GM10248 (cell line): ENCODE results near the gene SLC47A2.

ENCODE experiments used
- CTCF ChIA-PET: fragments of 300-600 bp; sonication (Branson Sonifier 250); formaldehyde crosslinking; extraction: SDS; loops from one replicate; lab custom pipeline; 2021; ENCODE audit warnings: antibody characterized with exemption; lab: Yijun Ruan, JAX
- POLR2A ChIA-PET: fragments of 350-650 bp; sonication (Branson Sonifier 250); formaldehyde crosslinking; extraction: SDS; loops from one replicate; lab custom pipeline; 2020; ENCODE audit warnings: antibody characterized with exemption; lab: Yijun Ruan, JAX
- DNase-seq: peaks from one replicate; pipeline ENCODE4 v3.0.0; 2012; ENCODE audit errors: extremely low spot score
- TF ChIP-seq, protein P1 (sequence below): IDR thresholded peaks from 2 replicates; pipeline ENCODE4 v1.5.1; 2012; ENCODE audit warnings: mild to moderate bottlenecking, low read depth; ENCODE audit errors: extremely low read depth, missing control alignments, control extremely low read depth

Gene SLC47A2

DNA sequence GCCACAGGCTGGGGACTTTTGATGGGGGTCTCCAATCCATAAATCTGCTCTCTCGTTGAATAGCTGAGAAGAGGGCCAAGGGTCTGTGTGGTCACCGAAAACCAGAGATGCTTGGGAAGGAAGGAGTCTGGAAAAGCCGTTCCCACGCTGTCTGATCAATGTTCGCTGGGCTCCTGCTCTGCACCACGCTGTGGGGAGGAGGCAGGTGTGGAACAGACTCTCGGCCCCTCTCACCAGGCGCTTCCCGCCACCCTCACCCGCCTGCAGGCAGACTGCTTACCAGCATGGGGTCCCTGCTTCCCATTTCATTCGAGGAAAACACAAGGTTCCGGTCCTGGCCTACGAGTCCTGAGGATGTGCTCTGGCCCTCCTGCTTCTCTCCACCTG lies 32.4 kb upstream of the SLC47A2 start:
- ChIA-PET CTCF (interaction anchor here (0.7 to 12.8 kb wide), 2 partner anchors 16 to 20 kb away, joined by 3 to 162 read pairs; no protein-coding TSS in a partner anchor), POLR2A (no interaction called here)
- TF ChIP-seq, protein P1, sequence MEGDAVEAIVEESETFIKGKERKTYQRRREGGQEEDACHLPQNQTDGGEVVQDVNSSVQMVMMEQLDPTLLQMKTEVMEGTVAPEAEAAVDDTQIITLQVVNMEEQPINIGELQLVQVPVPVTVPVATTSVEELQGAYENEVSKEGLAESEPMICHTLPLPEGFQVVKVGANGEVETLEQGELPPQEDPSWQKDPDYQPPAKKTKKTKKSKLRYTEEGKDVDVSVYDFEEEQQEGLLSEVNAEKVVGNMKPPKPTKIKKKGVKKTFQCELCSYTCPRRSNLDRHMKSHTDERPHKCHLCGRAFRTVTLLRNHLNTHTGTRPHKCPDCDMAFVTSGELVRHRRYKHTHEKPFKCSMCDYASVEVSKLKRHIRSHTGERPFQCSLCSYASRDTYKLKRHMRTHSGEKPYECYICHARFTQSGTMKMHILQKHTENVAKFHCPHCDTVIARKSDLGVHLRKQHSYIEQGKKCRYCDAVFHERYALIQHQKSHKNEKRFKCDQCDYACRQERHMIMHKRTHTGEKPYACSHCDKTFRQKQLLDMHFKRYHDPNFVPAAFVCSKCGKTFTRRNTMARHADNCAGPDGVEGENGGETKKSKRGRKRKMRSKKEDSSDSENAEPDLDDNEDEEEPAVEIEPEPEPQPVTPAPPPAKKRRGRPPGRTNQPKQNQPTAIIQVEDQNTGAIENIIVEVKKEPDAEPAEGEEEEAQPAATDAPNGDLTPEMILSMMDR, result no peak
- no peak for DNase-seq

DNA sequence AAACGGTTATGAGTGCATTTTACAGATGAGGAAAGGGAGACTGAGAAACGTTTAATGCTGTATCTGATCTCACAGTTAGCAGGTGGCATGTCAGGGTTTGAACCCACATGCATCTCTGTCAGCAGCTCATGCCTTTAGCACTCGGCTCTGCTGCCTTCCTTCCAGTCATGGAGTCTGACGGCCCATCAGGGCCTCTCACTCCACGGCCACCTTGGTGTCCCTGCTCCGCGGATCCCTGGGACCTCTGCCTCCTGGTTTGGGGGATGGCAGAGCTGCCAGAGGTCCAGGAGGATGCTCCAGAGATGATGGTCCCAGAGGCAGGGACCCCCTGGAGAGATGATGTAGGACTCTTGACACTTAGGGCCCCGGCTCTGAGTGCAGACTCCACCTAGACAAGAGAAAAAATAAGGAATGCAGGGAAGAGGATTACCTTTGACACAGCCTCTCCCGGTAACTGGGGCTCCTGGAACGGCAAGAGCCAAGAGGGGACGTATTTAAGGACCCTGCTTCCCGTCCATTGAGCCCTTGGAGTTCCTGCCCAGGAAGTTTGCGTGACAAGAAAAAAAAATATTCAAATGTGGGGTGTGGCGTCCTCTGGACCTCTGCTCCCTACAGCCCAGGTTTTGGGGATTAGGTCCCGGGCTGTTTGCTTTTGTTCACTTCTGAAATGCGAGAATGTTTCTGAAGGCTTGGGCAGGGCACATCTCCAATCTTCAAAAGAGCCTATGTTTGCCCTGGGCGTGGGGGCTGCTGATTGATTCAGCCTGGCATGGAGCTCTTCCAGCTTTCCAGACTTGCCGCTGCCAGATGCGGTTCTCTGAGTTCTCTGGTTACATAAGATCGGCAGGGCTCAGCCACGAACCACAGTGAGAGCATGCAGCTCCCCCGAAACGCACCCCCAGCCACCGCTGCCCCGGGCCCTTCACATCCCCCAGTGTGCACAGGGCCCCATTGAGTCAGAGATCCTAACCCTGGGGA lies 31.7 kb upstream of the SLC47A2 start, which contains the start of gene ALDH3A1:
TSS of gene ALDH3A1 (minus strand) at position 470 of the 978 bp plus-strand sequence. CDS start 3,169 bp downstream, outside the sequence.
- ChIA-PET CTCF (interaction anchor here (0.7 to 12.8 kb wide), 3 partner anchors 17 to 337 kb away, joined by 3 to 162 read pairs (median 3); partner anchors contain the start of gene RNF112), POLR2A (no interaction called here)
- TF ChIP-seq, protein P1, result no peak
- no peak for DNase-seq

DNA sequence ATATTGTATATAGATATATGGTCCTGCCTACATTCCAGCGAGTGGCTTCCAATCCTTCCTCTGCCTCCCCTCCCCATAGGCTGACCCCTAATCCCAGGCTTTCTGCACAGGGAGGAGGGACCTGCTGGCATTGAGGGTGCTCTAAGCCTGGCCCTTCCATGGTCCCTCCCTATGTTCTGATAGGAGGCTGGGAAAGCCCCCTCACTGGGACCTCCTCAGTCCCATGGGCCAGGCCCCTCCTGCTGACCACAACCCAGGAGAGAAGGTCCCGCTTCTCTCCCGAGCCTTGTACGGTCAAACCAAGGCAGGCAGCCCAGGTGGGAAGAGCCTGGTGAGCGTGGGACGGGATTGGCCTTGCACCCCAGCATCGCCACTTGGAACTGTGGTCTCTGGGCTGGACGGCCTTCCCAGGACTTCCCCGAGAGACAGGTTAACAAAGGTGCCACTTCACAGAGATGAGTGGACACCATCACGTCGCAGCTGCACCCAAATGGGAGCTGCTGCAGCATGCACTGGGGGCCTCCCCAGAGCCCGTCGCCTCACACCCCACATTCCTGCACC lies 30.9 kb upstream of the SLC47A2 start:
- POLR2A ChIA-PET, result no interaction called here

DNA sequence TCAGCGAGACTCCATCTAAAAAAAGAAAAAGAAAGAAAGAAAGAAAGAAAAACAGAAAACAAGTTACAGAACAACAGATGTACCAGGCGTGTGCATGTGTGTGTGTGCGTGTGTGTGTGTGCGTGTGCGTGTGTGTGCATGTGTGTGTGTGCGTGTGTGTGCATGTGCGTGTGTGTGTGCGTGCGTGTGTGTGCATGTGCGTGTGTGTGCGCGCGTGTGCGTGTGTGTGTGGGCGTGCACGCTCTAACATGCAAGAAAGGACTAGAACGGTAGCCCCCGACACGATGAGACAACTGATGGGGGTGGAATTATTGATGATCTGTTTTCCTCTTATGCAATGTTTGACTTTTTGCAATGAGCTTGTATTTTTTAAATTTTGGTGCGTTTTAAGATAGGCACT lies 30.1 kb upstream of the SLC47A2 start:
- TF ChIP-seq, protein P1, result no peak
- no peak for DNase-seq
- POLR2A ChIA-PET, result no interaction called here
- CTCF ChIA-PET, result interaction anchor here (2.8 to 12.8 kb wide), 3 partner anchors 9 to 18 kb away, joined by 13 to 162 read pairs (median 49); no protein-coding TSS in a partner anchor

More for the DNA sequence above, 30.9 kb upstream of the SLC47A2 start:
- DNase-seq, result no peak
- CTCF ChIA-PET, result interaction anchor here (0.9 to 12.8 kb wide), 3 partner anchors 8 to 336 kb away, joined by 3 to 162 read pairs (median 49); partner anchors contain the start of gene RNF112
- TF ChIP-seq, protein P1, result no peak

DNA sequence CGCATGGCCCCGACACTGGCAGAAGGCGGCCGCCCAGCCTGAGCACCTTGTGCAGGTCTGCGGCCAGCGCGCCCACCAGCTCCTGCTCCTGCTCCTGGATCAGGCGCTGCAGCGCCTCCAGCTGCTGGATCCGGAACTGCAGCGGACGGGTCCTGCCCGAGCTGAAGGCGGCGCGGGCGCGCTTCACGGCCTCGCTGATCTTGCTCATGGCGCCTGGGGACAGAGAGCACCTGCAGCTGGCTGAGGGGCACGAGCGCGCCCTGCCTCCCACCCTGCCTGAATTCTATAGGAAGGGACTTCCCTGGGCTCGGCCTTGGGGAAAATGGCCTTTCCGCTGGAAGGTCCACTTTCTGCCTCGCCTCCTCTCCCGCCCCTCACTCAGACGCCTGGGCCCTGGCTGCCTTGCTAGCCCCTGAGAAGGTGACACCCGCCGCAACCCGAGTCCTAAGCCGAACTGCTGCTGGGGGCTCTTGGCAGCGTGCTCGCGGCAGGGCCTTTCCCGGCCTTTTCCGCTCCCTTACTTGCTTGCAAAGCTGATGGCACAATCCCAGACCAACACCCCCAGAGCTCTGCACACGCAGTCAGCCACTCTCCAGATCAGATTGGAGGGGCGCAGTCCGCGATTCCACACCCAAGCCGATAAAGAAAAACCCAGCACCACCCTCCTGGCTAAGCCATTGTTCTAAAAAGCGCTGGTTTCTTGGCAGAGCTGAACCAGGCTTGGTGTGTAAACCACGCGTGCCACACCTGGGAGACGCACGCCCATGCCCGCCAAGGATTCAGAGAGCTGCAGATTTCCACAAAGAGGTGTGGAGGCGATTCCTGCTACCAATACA lies 28.8 kb upstream of the SLC47A2 start:
- TF ChIP-seq, protein P1, result peak; percentile 98
- peak; percentile 89 for DNase-seq
- CTCF ChIA-PET, result interaction anchor here (0.9 to 6.3 kb wide), 30 partner anchors 9 to 443 kb away, joined by 3 to 80 read pairs (median 4); partner anchors contain the start of genes ALDH3A2 and MAPK7
- POLR2A ChIA-PET, result interaction anchor here (0.9 kb wide), 1 partner anchor 96 kb away, joined by 5 read pairs; the partner anchor contains the start of gene ALDH3A2

DNA sequence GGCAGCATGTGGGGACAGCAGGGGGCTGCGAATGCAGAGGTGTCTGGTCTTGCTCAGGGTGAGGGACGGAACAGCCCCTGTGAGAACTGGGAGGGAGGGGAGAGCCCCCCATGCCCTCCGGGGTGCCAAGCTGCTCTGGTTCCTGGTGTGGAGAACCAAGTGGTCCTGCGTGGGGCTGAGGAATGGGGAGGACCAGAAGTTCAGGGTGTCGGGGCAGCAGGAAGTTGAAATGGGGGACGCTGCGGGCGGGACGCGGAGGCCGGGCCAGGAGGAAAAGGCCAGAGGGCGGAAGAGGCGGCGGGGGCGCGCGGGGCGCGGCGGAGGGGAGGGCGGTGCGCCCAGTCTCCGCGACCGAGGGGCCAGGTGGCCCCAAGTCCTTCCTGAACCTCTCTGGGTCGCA lies 28.1 kb upstream of the SLC47A2 start:
- CTCF ChIA-PET, result interaction anchor here (0.9 to 6.3 kb wide), 26 partner anchors 8 to 442 kb away, joined by 3 to 80 read pairs (median 4); partner anchors contain the start of genes ALDH3A2 and MAPK7
- TF ChIP-seq, protein P1, result no peak
- peak; percentile 38 for DNase-seq
- POLR2A ChIA-PET, result interaction anchor here (0.9 kb wide), 1 partner anchor 96 kb away, joined by 5 read pairs; the partner anchor contains the start of gene ALDH3A2
